Muscle layer of colon (tissue), 2 donors: ENCODE results near the gene CCL8.

ENCODE experiments used
- H3K27ac ChIP-seq: one replicate; pipeline ENCODE4 v1.7.0; 2013; ENCODE audit warnings: low read depth, mild to moderate bottlenecking, low read length, moderate library complexity
- H3K27me3 ChIP-seq, 2 donors: one replicate each; pipeline ENCODE4 v1.7.0; 2013; ENCODE audit warnings: low read length in 2 of 2, mild to moderate bottlenecking in 2 of 2; ENCODE audit not compliant: insufficient read depth in 2 of 2, control insufficient read depth in 1 of 2
- H3K36me3 ChIP-seq: one replicate; pipeline ENCODE4 v1.7.0; 2013; ENCODE audit warnings: mild to moderate bottlenecking, low read length; ENCODE audit not compliant: insufficient read depth
- H3K4me1 ChIP-seq: one replicate; pipeline ENCODE4 v1.7.0; 2013; ENCODE audit warnings: mild to moderate bottlenecking, low read length; ENCODE audit not compliant: insufficient read depth
- H3K4me3 ChIP-seq, 2 donors: one replicate each; pipeline ENCODE4 v1.7.0; 2013; ENCODE audit warnings: low read length in 2 of 2, low read depth in 1 of 2, mild to moderate bottlenecking in 1 of 2, moderate library complexity in 1 of 2
- H3K9ac ChIP-seq: one replicate; pipeline ENCODE4 v1.7.0; 2013; ENCODE audit warnings: low read length
- H3K9me3 ChIP-seq: one replicate; pipeline ENCODE4 v1.7.0; 2013; ENCODE audit warnings: mild to moderate bottlenecking, low read length
- donor health status: abdominal sarcoma.
- donor health status: Adenocarcinoma of cecum.

CCL8 gene

DNA sequence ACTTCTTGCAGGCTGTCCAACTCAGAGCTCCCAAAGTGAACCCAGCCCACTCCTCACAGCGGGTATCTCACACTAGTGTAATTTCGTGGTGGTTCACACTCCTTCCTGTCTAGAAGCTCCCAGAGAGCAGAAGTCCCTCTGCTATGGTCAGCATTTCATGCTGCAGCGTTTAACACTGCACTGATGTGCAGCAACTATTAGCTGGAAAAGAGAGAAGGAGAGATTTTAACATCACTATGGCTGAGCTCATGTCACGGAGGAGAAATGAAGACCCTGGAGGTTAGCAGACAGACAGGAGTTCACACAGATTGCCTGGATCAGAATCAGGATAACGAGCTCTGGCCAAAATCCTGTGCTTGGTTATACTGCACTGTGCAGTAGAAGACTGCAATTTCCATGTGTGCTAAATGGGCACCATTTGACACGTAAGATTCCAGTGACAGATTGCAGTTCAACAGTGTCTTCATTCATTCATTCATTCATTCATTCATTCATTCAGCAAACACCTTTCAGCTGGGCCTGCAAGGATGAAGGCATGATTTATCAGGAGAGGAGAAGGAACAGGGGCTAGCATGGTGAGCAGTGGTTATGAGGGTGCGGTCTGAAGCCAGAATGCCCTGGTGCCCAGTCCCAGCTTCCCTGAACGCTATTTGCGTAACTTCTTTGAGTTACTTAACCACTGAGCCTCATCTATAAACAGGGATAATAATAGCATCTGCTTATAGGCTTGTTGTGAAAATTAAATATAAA lies 49.1 kb downstream of the CCL8 start:
- Histone ChIP-seq H3K36me3 (no peaks in the 10 kb centered on the region), H3K27me3 (no peaks in the 10 kb centered on the region), H3K4me1 (no peaks in the 10 kb centered on the region), H3K9ac (no peak overlapping the region), H3K27ac (no peak overlapping the region), H3K4me3 (no peak overlapping the region), H3K9me3 (no peaks in the 10 kb centered on the region)

DNA sequence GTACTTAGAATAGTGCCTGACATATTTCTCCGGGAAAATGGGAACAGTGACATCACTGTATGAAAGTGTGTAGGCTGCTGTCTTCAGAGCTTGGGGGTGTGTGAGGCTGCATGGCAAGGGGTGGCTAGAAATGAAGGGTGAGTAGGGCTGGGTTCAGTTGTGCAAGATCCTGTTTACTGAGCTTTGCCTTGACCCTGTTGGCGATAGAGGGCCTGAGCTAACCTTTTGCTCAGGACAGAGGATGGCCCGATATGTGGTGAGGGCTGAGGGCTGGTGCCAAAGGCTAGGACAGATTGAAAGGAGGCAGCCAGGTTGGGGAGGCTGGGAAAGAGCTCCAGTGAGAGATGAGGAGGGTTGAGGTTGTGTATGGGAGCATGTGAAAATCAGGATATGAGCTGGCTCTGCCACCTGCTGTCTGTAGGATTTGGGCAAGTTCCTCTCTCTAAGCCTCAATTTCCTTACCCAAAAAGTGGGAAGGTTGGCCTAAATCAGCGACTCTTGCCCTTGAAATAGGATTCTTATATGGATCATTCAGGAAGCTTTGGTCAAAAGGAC lies 49.8 kb downstream of the CCL8 start:
- H3K27me3 ChIP-seq, result no peaks in the 10 kb centered on the region
- no peak overlapping the region for H3K4me3 ChIP-seq
- H3K9me3 ChIP-seq, result no peaks in the 10 kb centered on the region
- no peaks in the 10 kb centered on the region for H3K36me3 ChIP-seq
- H3K4me1 ChIP-seq, result no peaks in the 10 kb centered on the region
- no peak overlapping the region for H3K9ac ChIP-seq
- no peak overlapping the region for H3K27ac ChIP-seq

DNA sequence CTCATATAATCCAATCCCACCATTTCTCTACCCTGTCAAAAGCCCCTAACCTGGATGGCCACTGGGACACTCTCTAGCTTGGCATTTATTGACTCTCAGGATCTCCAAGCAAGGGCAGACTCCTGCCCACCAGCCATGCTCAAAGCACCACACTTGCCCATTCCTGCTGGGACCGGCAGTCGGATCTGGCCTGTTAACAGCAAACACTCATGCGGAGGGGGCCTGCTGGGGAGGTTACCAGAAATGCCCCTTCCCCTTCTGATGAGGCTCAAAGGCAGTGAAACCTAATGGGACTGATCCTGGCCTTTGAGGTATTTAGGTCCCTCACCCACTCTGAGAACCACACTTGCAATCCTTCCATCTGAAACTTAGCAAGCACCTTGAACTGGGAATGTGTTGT lies 50.3 kb downstream of the CCL8 start:
- no peaks in the 10 kb centered on the region for H3K9me3 ChIP-seq
- H3K4me1 ChIP-seq, result no peaks in the 10 kb centered on the region
- no peak overlapping the region for H3K4me3 ChIP-seq
- no peak overlapping the region for H3K9ac ChIP-seq
- no peaks in the 10 kb centered on the region for H3K36me3 ChIP-seq
- no peak overlapping the region for H3K27ac ChIP-seq
- H3K27me3 ChIP-seq, result no peaks in the 10 kb centered on the region

DNA sequence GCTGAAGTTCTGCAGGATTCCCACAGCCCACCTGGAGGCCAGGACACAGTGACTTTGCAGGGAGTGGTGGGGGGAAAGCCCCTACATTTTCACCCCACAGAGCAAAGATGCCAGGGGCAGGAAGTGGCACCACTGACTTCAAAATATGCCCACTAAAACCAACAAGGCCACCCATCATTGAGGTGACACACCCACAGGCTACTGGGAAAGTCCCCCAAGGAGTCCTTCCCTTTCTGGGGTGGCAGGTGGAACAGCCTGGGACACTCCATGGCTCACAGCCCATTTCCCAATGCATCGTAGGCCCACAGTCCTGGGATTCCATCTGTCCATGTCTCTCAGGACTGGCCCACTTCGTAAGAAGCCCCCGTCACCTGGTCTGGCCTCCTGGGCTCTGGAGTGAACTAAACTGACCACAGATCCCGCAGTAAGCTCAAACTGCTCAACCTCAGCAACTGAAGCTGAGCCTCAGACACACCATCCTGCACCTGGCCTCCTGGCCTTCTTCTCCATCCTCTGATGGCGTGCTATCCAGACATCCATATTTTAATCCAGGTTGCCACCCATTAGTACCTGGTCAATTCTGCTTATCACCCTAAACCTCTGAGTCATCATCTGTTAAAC lies 51.3 kb downstream of the CCL8 start:
- Histone ChIP-seq H3K4me1 (no peaks in the 10 kb centered on the region), H3K9me3 (no peaks in the 10 kb centered on the region), H3K4me3 (no peak overlapping the region), H3K36me3 (no peaks in the 10 kb centered on the region), H3K27me3 (no peaks in the 10 kb centered on the region), H3K27ac (no peak overlapping the region), H3K9ac (no peak overlapping the region)

DNA sequence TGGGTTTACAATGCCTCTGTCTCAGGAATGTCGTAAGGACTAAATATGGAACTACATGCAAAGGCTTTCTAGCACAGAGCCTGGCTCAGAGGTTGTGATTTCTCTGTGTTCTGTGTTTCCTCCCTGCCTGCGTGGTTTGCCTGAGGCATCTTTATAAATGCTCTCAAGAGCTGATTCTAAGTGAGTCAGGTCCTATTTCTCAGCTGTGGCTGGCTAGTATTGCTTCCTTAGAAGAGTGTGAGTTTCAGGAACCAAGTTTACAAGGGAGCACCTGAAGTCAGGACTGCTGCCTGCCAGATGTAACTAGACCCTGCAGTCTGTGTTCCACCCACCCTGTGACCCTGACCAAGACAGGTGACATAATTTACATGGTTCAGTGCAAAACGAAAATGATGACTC lies 51.8 kb downstream of the CCL8 start:
- no peaks in the 10 kb centered on the region for H3K36me3 ChIP-seq
- H3K4me1 ChIP-seq, result no peaks in the 10 kb centered on the region
- H3K9me3 ChIP-seq, result no peaks in the 10 kb centered on the region
- no peak overlapping the region for H3K9ac ChIP-seq
- H3K27ac ChIP-seq, result no peak overlapping the region
- no peaks in the 10 kb centered on the region for H3K27me3 ChIP-seq
- H3K4me3 ChIP-seq, result no peak overlapping the region
